Activated CD4-positive, alpha-beta T cell treated with anti-CD3 and anti-CD28 coated beads, Interleukin-2, amount 10 ng/mL, durations not matched to agents 24 days and 14 days (primary cell): Measurements from ENCODE around the gene MATCAP1. TPM values are rescaled to one million over a fixed set of nuclear protein-coding genes. Genes with fewer than 3 reads are reported as not detected.

Experiments
- DNase-seq: peaks from one replicate; pipeline ENCODE4 v3.0.0; 2022
- H3K27ac Mint-ChIP-seq: one replicate; pipeline ENCODE4 v1.8.0; 2022; ENCODE audit warnings: mild to moderate bottlenecking, mixed read lengths
- H3K27me3 Mint-ChIP-seq: one replicate; pipeline ENCODE4 v1.8.0; 2022; ENCODE audit warnings: mixed read lengths
- H3K36me3 Mint-ChIP-seq: one replicate; pipeline ENCODE4 v1.8.0; 2022; ENCODE audit warnings: low read depth, mild to moderate bottlenecking, mixed read lengths
- H3K4me1 Mint-ChIP-seq: one replicate; pipeline ENCODE4 v1.8.0; 2021; ENCODE audit warnings: mixed read lengths
- H3K4me3 Mint-ChIP-seq: one replicate; pipeline ENCODE4 v1.8.0; 2022; ENCODE audit warnings: mild to moderate bottlenecking, moderate library complexity, mixed read lengths
- H3K9me3 Mint-ChIP-seq: one replicate; pipeline ENCODE4 v1.8.0; 2021; ENCODE audit warnings: mixed read lengths
- intact Hi-C: fragments of 100-400 bp; cut with micrococcal nuclease; formaldehyde crosslinking; loops from one replicate; pipeline ENCODE4 v1.15.1; 2023
- total RNA-seq: library from RNA; stranded (reverse); gene quantifications from 2 replicates; pipeline ENCODE4 v1.2.3, GENCODE V29; 2022

Gene MATCAP1
- total RNA-seq, 1 donor from 2014 or later: 51.3 TPM

DNA sequence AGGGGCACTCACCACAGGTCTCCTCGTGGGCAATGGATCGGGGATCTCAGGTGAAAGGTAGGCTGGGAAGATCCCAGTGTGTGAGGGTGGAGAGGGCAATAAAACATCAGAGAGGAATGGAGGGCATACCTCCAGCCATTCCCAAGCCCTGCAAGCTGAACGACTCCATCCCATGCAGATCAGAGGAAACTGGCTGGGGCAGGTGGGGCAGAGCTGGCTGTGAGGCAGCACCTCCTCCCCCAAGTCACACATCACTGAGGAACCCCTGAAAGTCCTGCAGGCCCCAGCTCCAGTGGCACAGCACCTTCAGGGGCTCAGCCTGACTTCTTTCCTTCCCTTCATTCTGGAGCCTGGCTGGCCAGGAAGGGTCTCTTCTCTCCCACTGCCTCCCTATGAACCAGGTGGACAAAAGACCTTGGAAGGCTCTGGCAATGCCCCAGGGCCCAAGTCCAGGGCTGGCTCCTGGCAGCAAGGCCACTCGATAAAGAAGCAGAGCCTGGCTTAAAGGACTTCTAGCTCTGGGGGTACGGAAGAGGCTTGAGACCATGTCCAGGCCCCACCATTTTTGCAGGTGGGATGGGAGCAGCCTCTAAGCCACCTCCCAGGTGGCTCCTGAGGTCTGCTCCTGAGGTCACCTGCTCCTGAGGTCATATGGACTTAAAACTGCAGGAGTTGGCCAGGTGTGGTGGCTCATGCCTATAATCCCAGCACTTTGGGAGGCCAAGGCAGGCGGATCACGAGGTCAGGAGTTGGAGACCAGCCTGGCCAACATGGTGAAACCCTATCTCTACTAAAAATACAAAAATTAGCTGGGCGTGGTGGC lies 29.6 kb upstream of the MATCAP1 start:
- Mint-ChIP-seq H3K4me1 (peaks cover 8% of the 10 kb centered on the region), H3K27me3 (no peaks in the 10 kb centered on the region), H3K9me3 (no peaks in the 10 kb centered on the region), H3K4me3 (no peak overlapping the region), H3K27ac (no peak overlapping the region), H3K36me3 (no peaks in the 10 kb centered on the region)
- no peak for DNase-seq
- intact Hi-C loops: no loop called here

DNA sequence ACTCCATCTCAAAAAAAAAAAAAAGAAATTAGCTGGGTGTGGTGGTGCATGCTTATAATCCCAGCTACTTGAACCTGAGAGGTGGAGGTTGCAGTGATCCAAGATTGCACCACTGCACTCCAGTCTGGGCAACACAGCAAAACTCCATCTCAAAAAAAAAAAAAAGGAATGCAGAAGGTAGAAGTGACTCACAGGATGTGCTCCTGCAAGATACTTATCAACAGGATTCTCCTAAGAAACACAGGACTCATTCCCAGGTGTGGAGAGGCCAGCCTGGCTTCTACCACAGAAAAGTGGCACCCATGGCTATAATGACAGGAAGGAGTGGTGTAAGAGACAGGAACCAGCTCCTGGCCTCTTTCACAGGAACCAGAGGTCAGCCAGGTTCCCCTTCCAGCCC lies 29.0 kb upstream of the MATCAP1 start:
- H3K27ac Mint-ChIP-seq: no peak overlapping the region
- intact Hi-C loops: no loop called here
- no peaks in the 10 kb centered on the region for H3K9me3 Mint-ChIP-seq
- H3K4me3 Mint-ChIP-seq: no peak overlapping the region
- peaks cover 7% of the 10 kb centered on the region for H3K4me1 Mint-ChIP-seq
- no peaks in the 10 kb centered on the region for H3K27me3 Mint-ChIP-seq
- H3K36me3 Mint-ChIP-seq: no peaks in the 10 kb centered on the region
- DNase-seq: no peak

DNA sequence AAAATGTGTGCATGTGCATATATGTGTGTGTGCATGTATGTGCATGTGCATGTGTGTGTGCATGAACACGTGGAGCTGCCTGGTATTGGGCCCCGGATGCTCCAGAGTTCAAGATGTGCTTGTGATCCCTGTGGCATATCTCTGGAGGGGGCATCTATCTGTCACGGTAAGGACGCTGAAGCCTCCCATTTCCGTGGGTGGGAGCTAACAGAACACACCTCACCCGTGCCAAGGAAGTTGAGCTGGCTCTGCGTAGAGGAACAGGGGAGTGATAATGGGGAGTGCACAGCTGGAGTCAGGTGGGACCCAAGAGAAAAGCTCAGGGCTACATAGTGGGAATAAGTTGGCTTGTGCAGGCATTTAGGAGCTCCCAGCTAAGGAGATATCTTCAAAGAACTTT lies 27.9 kb upstream of the MATCAP1 start:
- Mint-ChIP-seq H3K27ac (no peak overlapping the region), H3K27me3 (no peaks in the 10 kb centered on the region), H3K9me3 (no peaks in the 10 kb centered on the region), H3K36me3 (no peaks in the 10 kb centered on the region), H3K4me3 (no peak overlapping the region), H3K4me1 (peaks cover 2% of the 10 kb centered on the region)
- intact Hi-C loops: no loop called here
- DNase-seq: no peak

DNA sequence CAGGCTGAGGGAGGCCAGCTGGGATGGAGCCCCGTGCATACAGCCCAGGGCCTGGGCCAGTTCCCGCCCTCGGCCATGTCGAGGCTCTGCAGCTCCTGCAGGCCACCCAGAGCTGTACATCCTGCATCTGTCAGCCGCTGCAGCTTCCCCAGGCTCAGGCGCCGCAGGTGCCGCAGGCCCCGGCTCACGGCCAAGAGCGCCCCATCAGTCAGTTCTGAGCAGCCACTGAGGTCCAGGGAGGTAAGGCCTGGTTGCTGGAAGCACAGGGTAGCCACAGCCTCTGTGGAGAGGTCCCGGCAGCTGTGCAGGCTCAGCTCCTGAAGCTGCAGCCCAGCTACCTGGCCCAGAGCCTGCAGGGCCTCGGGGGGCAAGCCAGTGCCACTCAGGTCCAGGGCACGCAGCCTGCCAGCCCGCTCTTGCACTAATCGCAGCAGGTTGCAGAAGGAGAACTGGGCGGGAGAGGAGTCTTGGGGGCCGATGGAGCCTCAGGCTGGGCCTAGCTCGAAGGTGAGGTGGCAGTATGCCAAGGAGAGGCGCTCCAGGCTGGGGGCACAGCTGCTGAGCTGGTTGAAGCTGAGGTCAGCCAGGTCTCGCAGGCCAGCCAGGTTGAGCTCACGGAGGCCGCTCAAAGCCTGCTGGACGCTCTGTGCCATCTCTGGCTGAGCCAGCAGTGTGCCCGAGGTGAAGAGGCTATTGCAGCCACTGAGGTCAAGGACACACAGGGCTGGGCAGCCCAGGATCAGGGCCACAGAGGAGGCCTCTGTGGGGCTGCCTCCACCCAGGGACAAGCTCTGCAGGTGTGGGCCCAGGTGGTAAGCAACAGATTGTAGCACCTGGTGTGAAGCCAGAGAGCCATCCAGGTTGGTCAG lies 26.5 kb upstream of the MATCAP1 start:
- H3K4me1 Mint-ChIP-seq: no peaks in the 10 kb centered on the region
- H3K36me3 Mint-ChIP-seq: peaks cover 4% of the 10 kb centered on the region
- no peak overlapping the region for H3K4me3 Mint-ChIP-seq
- intact Hi-C loops: no loop called here
- H3K9me3 Mint-ChIP-seq: no peaks in the 10 kb centered on the region
- H3K27ac Mint-ChIP-seq: peak overlapping the region; percentile 20
- no peak for DNase-seq
- no peaks in the 10 kb centered on the region for H3K27me3 Mint-ChIP-seq

DNA sequence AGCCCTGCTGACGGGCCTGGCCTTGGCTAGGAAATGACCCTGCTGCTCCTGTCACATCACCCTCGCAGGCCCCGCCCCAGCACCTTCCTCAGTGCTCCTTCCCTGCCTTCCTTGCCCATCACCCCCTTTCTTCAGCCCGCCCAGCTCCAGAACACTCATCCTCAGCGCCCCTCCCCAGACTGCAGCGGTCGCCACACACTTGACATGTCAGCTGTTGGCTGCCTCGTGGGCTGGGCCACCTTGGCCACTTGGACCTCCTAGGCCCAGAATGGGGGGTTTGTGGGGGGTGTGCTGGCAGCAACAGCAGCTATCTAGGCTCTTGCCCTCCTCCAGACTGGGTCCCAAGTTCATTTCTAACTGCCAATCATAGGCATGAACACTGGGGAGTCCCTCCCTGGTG lies 25.8 kb upstream of the MATCAP1 start:
- no peaks in the 10 kb centered on the region for H3K27me3 Mint-ChIP-seq
- intact Hi-C loops: no loop called here
- no peak overlapping the region for H3K27ac Mint-ChIP-seq
- H3K4me3 Mint-ChIP-seq: no peak overlapping the region
- H3K9me3 Mint-ChIP-seq: no peaks in the 10 kb centered on the region
- no peak for DNase-seq
- H3K36me3 Mint-ChIP-seq: peaks cover 4% of the 10 kb centered on the region
- no peaks in the 10 kb centered on the region for H3K4me1 Mint-ChIP-seq

DNA sequence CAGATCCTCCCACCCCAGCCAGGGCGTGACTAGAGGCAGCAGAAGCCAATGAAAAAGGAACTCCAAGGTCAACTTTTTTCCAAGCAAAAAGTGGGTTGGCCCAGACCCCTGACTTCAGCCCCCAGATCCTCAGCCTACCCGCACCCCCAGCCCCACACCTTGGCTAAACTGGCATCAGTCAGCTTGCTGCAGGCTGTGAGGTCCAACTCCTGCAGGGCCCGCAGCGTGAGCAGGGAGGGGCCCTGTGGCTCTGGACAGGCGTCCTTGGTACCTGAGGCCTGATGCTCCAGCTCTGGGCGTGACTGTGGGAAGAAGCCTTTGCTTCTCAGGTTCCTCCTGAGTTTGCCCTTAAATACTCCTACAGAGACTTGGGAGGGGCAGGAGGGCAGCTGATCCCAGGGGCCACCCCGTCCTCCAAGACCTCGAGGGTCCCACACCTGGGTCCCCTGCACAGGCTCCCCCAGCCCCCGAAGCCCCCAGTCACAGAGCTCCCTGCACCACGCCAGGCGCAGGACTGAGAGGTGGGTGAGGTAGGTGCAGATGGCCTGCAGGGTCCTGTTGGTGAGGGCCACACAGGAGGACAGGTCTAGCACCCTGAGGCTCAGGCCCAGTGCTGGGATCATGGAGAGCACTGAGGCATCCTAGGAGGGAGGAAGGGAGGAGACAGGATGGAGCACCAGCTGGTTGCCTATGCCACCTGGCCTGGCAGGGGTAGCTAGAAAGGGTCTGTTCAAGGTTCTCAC lies 24.6 kb upstream of the MATCAP1 start:
- H3K4me3 Mint-ChIP-seq: no peak overlapping the region
- intact Hi-C loops: no loop called here
- no peak for DNase-seq
- H3K36me3 Mint-ChIP-seq: peaks cover 4% of the 10 kb centered on the region
- H3K27me3 Mint-ChIP-seq: no peaks in the 10 kb centered on the region
- H3K4me1 Mint-ChIP-seq: no peaks in the 10 kb centered on the region
- no peaks in the 10 kb centered on the region for H3K9me3 Mint-ChIP-seq
- no peak overlapping the region for H3K27ac Mint-ChIP-seq

DNA sequence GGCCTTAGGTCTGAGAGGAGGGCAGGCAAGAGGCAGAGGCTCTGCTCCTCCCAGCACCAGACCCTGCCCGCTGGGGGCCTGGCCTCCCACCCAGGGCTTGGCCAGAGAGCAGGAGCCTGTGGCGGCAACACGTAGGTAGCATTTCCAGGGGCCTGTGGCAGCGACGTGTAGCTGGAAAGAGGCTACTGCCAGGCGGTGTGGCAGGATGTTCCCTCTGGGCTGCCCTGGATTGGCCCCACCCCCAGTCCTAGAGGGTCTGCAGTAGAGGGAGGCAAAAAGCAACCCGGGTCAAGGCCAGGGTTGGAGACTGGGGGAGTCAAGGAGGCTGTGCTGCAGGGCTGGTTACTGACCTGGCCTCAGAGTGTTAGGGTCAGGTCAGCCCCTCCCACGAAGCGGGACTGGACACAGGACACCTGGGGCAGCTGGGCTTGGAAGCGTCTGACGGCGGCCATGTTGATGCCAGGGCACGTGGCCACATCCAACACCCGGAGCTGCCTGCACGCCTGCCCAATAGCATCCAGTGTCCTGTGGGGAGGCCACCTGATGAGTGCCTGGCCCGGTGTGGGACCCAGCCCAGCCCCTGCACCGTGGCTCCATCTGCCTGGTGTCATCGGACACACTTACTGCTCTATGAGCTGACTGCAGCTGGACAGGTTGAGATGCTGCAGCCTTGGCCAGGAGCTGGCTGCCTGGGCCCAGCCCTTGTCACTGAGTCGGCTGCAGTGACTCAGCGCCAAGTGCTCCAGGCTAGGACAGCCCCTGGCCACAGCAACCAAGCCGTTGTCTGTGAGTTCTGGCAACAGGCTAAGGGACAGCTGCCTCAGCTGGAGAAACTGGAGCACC lies 23.7 kb upstream of the MATCAP1 start:
- Mint-ChIP-seq H3K27ac (no peak overlapping the region), H3K9me3 (no peaks in the 10 kb centered on the region), H3K36me3 (peaks cover 4% of the 10 kb centered on the region), H3K4me1 (no peaks in the 10 kb centered on the region), H3K4me3 (no peak overlapping the region), H3K27me3 (no peaks in the 10 kb centered on the region)
- intact Hi-C loops: no loop called here
- DNase-seq: no peak

DNA sequence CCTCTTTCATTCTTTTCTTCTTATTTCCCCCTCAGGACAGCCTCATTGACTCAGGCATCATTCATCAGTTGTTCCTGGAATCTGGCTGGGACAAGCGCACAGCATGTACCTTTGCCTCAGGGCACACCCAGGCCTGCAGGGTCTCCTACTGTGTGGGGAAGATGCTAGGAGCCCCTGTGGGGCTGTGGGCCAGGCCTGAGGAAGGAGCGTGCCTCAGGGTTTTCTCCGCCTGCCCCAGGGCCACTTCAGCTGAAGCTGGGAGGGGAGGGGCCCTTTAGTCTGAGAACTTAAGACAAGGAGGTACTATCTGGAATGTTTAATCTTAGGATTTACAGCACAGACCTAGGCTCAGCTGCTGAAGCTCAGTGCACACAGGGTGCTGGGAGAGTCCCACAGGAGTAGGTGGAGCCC lies 23.1 kb upstream of the MATCAP1 start:
- Mint-ChIP-seq H3K27ac (no peak overlapping the region), H3K27me3 (no peaks in the 10 kb centered on the region), H3K4me3 (no peak overlapping the region), H3K36me3 (peaks cover 4% of the 10 kb centered on the region), H3K4me1 (no peaks in the 10 kb centered on the region), H3K9me3 (no peaks in the 10 kb centered on the region)
- no peak for DNase-seq
- intact Hi-C loops: no loop called here

DNA sequence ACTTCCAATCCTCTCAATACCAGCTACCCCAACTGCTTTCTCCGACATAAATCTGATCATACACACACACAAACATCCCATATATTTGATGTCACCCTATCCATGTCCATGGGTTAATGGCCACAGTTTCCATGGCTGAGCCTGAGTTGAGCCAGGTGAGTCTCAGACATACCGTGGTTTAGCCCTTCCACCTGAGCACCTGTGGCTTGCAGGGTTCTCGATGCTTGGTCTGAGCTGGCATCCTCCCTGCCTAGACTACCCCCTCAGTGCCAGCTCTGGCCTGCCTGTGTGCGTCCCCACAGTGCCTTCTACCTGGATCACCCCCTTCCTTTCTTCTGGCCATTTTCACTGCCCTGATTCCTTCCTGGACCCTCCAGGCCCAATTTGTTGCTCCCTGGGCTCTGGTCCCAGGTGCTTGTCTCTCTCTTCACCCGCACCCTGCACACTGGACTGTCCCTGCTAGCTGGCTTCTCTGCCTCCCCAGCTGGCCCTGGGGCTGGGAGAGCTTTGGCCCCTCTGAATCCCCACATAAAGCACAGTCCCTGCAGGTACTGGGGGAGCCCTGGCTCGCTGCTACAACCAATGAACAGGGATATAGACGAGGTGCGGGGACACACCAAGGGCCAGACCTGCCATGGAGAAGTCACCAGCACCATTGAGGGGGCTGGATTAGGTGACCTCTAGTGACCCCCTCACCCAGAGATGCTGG lies 22.5 kb upstream of the MATCAP1 start:
- Mint-ChIP-seq H3K27me3 (no peaks in the 10 kb centered on the region), H3K4me1 (no peaks in the 10 kb centered on the region), H3K36me3 (peaks cover 5% of the 10 kb centered on the region), H3K9me3 (no peaks in the 10 kb centered on the region), H3K4me3 (no peak overlapping the region), H3K27ac (peak overlapping the region; percentile 39)
- intact Hi-C loops: no loop called here
- DNase-seq: no peak

DNA sequence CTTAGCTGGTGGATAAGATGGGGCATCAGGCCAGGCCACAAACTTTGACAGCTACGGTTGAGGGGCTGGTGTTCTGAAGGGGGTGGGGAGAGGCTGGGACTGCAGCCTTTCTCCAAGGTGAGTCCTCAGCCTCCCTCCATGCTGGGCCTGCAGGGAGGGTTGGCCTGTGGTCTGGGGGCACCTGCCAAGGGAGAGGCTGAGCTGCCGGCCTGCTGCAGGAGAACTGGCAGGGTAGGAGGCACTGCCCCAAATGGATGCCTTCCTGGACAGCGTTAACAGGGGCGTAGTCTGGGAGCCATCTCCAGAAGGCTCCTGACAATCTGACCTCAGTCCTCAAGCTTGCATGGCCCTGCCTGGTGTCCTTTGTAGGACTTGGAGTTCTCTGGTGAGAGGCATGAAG lies 20.3 kb upstream of the MATCAP1 start:
- Mint-ChIP-seq H3K27ac (no peak overlapping the region), H3K27me3 (no peaks in the 10 kb centered on the region), H3K9me3 (no peaks in the 10 kb centered on the region), H3K4me3 (no peak overlapping the region), H3K4me1 (no peaks in the 10 kb centered on the region), H3K36me3 (peaks cover 16% of the 10 kb centered on the region)
- no peak for DNase-seq
- intact Hi-C loops: no loop called here

DNA sequence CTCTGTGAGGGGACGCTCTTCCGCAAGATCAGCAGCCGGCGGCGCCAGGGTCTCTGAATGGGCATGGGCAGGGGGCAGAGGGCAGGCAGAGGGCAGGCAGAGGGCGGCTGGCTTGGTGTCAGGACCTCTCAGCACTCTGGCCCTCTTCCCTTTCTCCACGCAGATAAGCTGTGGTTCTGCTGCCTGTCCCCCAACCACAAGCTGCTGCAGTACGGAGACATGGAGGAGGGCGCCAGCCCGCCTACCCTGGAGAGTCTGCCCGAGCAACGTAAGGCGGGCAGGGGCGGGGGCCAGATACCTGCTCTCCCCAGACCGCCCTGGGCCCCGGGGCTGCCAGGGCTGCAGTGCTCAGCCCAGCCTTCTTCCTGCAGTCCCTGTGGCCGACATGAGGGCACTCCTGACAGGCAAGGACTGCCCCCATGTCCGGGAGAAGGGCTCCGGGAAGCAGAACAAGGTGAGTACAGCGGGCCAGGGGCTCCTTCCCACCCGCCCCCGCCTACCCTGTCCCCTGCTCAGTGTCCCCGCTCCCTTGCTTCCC lies 19.3 kb upstream of the MATCAP1 start:
- H3K9me3 Mint-ChIP-seq: no peaks in the 10 kb centered on the region
- H3K36me3 Mint-ChIP-seq: peaks cover 22% of the 10 kb centered on the region
- DNase-seq: no peak
- H3K4me1 Mint-ChIP-seq: no peaks in the 10 kb centered on the region
- no peaks in the 10 kb centered on the region for H3K27me3 Mint-ChIP-seq
- H3K27ac Mint-ChIP-seq: no peak overlapping the region
- no peak overlapping the region for H3K4me3 Mint-ChIP-seq
- intact Hi-C loops: no loop called here

DNA sequence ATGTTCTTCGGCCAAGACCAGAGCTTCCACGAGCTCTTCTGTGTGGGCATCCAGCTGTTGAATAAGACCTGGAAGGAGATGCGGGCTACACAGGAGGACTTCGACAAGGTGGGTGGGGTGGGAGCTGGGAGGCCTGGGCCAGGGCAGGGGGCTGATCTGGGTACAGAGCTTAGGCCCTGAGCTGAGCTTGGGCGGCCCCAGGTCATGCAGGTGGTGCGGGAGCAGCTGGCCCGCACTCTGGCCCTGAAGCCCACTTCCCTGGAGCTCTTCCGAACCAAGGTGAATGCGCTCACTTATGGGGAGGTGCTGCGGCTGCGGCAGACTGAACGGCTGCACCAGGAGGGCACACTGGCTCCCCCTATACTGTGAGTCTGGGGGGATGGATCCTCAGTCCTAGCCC lies 18.7 kb upstream of the MATCAP1 start:
- Mint-ChIP-seq H3K9me3 (no peaks in the 10 kb centered on the region), H3K27ac (no peak overlapping the region), H3K27me3 (no peaks in the 10 kb centered on the region), H3K4me1 (peaks cover 3% of the 10 kb centered on the region), H3K4me3 (no peak overlapping the region), H3K36me3 (peaks cover 28% of the 10 kb centered on the region)
- intact Hi-C loops: no loop called here
- no peak for DNase-seq
